IMR-90 (cell line): Measurements from ENCODE around the gene OPN1SW. TPM values are rescaled to one million over a fixed set of nuclear protein-coding genes. Genes with fewer than 3 reads are reported as not detected.

Source experiments
- ATAC-seq: fragments of 200-7000 bp; cut with Tn5 transposase; 2 replicates; pipeline ENCODE4 v1.9.1; 2020; ENCODE audit warnings: low read depth, mild to moderate bottlenecking, moderate library complexity
- BruUV-seq: library from RNA; stranded (reverse); fragments of 400-500 nt; replicated peaks from 2 replicates; lab custom pipeline; 2021; lab: Mats Ljungman, UMichigan
- CTCF ChIA-PET: fragments of 300-600 bp; formaldehyde crosslinking; extraction: SDS; loops from one replicate; lab custom pipeline; 2021; ENCODE audit warnings: antibody characterized with exemption; lab: Yijun Ruan, JAX
- POLR2A ChIA-PET: fragments of 300-600 bp; sonication (Branson Sonifier 250); formaldehyde crosslinking; loops from one replicate; lab custom pipeline; 2022; ENCODE audit warnings: antibody characterized with exemption; ENCODE audit not compliant: unreplicated experiment; lab: Charles Lee
- DNase-seq: peaks from one replicate; pipeline ENCODE4 v3.0.0; 2013
- H2AFZ ChIP-seq: replicated peaks from 2 replicates; pipeline ENCODE3; 2013; ENCODE audit warnings: low read length, mild to moderate bottlenecking; ENCODE audit not compliant: poor library complexity
- H2AK5ac ChIP-seq: 2 replicates; pipeline ENCODE4 v1.6.1; 2013; ENCODE audit warnings: low read depth, low read length, inconsistent platforms
- H2AK9ac ChIP-seq: replicated peaks from 2 replicates; pipeline ENCODE3; 2013; ENCODE audit warnings: mild to moderate bottlenecking, low read depth, low read length, moderate library complexity; ENCODE audit not compliant: poor library complexity
- H2BK120ac ChIP-seq: 2 replicates; pipeline ENCODE4 v1.6.1; 2013; ENCODE audit warnings: low read depth, low read length, inconsistent platforms
- H2BK15ac ChIP-seq: 3 replicates; pipeline ENCODE4 v1.6.1; 2013; ENCODE audit warnings: low read depth, low read length, inconsistent platforms
- H2BK20ac ChIP-seq: 2 replicates; pipeline ENCODE4 v1.6.1; 2013; ENCODE audit warnings: low read depth, mild to moderate bottlenecking, inconsistent platforms, low read length, moderate library complexity
- H2BK5ac ChIP-seq: 2 replicates; pipeline ENCODE4 v1.6.1; 2013; ENCODE audit warnings: mild to moderate bottlenecking, low read depth, low read length, inconsistent platforms; ENCODE audit not compliant: poor library complexity, severe bottlenecking
- H3K14ac ChIP-seq: replicated peaks from 2 replicates; pipeline ENCODE4 v1.6.1; 2013; ENCODE audit warnings: low read depth, low read length, inconsistent platforms
- H3K18ac ChIP-seq: 2 replicates; pipeline ENCODE4 v1.6.1; 2013; ENCODE audit warnings: low read depth, low read length, control low read depth
- H3K23ac ChIP-seq: 2 replicates; pipeline ENCODE4 v1.6.1; 2013; ENCODE audit warnings: low read depth, low read length, inconsistent platforms
- H3K27ac ChIP-seq: 2 replicates; pipeline ENCODE4 v1.5.1; 2013; ENCODE audit warnings: mild to moderate bottlenecking, control low read depth, low read length; ENCODE audit not compliant: insufficient read depth
- H3K27me3 ChIP-seq: 2 replicates; pipeline ENCODE4 v1.6.1; 2013; ENCODE audit warnings: low read length; ENCODE audit not compliant: control insufficient read depth, insufficient read depth
- H3K36me3 ChIP-seq: 2 replicates; pipeline ENCODE4 v1.6.1; 2013; ENCODE audit warnings: low read length, mixed read lengths; ENCODE audit not compliant: control insufficient read depth, insufficient read depth
- H3K4ac ChIP-seq: 2 replicates; pipeline ENCODE4 v1.6.1; 2013; ENCODE audit warnings: low read depth, low read length, inconsistent platforms
- H3K4me1 ChIP-seq: 2 replicates; pipeline ENCODE4 v1.6.1; 2013; ENCODE audit warnings: low read length, mixed read lengths; ENCODE audit not compliant: control insufficient read depth, insufficient read depth
- H3K4me2 ChIP-seq: 2 replicates; pipeline ENCODE4 v1.6.1; 2013; ENCODE audit warnings: low read depth, mild to moderate bottlenecking, control low read depth, low read length, moderate library complexity
- H3K4me3 ChIP-seq: 2 replicates; pipeline ENCODE4 v1.5.1; 2013; ENCODE audit warnings: low read depth, mild to moderate bottlenecking, control low read depth, low read length, moderate library complexity; ENCODE audit not compliant: insufficient read depth
- H3K56ac ChIP-seq: 2 replicates; pipeline ENCODE4 v1.6.1; 2013; ENCODE audit warnings: low read length, inconsistent platforms; ENCODE audit not compliant: insufficient read depth; ENCODE audit errors: extremely low read depth
- H3K79me1 ChIP-seq, 2 experiments: 2 replicates each; pipeline ENCODE4 v1.6.1; 2013; ENCODE audit warnings: low read length in 2 of 2, inconsistent platforms in 1 of 2, low read depth in 1 of 2
- H3K9ac ChIP-seq: 2 replicates; pipeline ENCODE4 v1.6.1; 2013; ENCODE audit warnings: low read depth, low read length, control low read depth
- H3K9me1 ChIP-seq: 2 replicates; pipeline ENCODE4 v1.6.1; 2013; ENCODE audit warnings: low read length, inconsistent platforms; ENCODE audit not compliant: insufficient read depth
- H3K9me3 ChIP-seq: 2 replicates; pipeline ENCODE4 v1.6.1; 2013; ENCODE audit warnings: low read length; ENCODE audit not compliant: control insufficient read depth, insufficient read depth
- H4K20me1 ChIP-seq: 2 replicates; pipeline ENCODE4 v1.6.1; 2013; ENCODE audit warnings: low read length, inconsistent platforms; ENCODE audit not compliant: insufficient read depth
- H4K5ac ChIP-seq: 2 replicates; pipeline ENCODE4 v1.6.1; 2013; ENCODE audit warnings: mild to moderate bottlenecking, low read depth, low read length, control low read depth
- H4K8ac ChIP-seq, 2 experiments: 2 replicates each; pipeline ENCODE4 v1.6.1; 2013; ENCODE audit warnings: low read depth in 2 of 2, low read length in 2 of 2, control low read depth in 1 of 2, inconsistent platforms in 1 of 2
- H4K91ac ChIP-seq: 2 replicates; pipeline ENCODE4 v1.6.1; 2013; ENCODE audit warnings: low read depth, low read length, inconsistent platforms; ENCODE audit not compliant: insufficient read depth
- BHLHE40 ChIP-seq: fragments of 150-350 bp; IDR thresholded peaks from 2 replicates; pipeline ENCODE4 v1.6.1; 2016; ENCODE audit warnings: mild to moderate bottlenecking, low read depth, low read length
- CHD1 ChIP-seq: IDR thresholded peaks from 2 replicates; pipeline ENCODE4 v1.6.1; 2012; ENCODE audit warnings: low read depth, low read length, improper control_type of control experiment
- CTCF ChIP-seq: conservative IDR thresholded peaks from 2 replicates; pipeline ENCODE4 v1.5.1; 2012; ENCODE audit warnings: mild to moderate bottlenecking, low read depth, low read length, improper control_type of control experiment
- ELK1 ChIP-seq: fragments of 150-350 bp; IDR thresholded peaks from 2 replicates; pipeline ENCODE4 v1.6.1; 2016; ENCODE audit warnings: low read depth, mild to moderate bottlenecking, low read length, moderate library complexity, borderline replicate concordance
- FOS ChIP-seq: fragments of 150-350 bp; IDR thresholded peaks from 2 replicates; pipeline ENCODE4 v1.6.1; 2016; ENCODE audit warnings: low read depth, low read length
- MAFK ChIP-seq: IDR thresholded peaks from 2 replicates; pipeline ENCODE4 v1.6.1; 2012; ENCODE audit warnings: low read depth, low read length, improper control_type of control experiment
- MXI1 ChIP-seq: IDR thresholded peaks from 2 replicates; pipeline ENCODE4 v1.6.1; 2012; ENCODE audit warnings: low read depth, mild to moderate bottlenecking, low read length, moderate library complexity, borderline replicate concordance
- POLR2A ChIP-seq: IDR thresholded peaks from 2 replicates; pipeline ENCODE4 v1.6.1; 2012; ENCODE audit warnings: mild to moderate bottlenecking, low read depth, low read length
- RAD21 ChIP-seq: IDR thresholded peaks from 2 replicates; pipeline ENCODE4 v1.6.1; 2012; ENCODE audit warnings: low read length, improper control_type of control experiment
- RCOR1 ChIP-seq: IDR thresholded peaks from 2 replicates; pipeline ENCODE4 v1.6.1; 2012; ENCODE audit warnings: mild to moderate bottlenecking, low read length, improper control_type of control experiment; ENCODE audit not compliant: insufficient replicate concordance
- RFX5 ChIP-seq: IDR thresholded peaks from 2 replicates; pipeline ENCODE4 v1.8.0; 2012; ENCODE audit warnings: low read depth, mild to moderate bottlenecking, low read length, moderate library complexity
- USF2 ChIP-seq: fragments of 150-350 bp; IDR thresholded peaks from 2 replicates; pipeline ENCODE4 v1.6.1; 2017; ENCODE audit warnings: mild to moderate bottlenecking, antibody characterized with exemption, low read length, low read depth
- WGBS, 2 experiments: methylation state at CpG; one replicate each; pipeline versions ENCODE4 v1.1.5 to v1.1.7; 2013; ENCODE audit warnings: missing lambda C conversion rate in 2 of 2; ENCODE audit not compliant: insufficient read length in 1 of 2; ENCODE audit errors: extremely low coverage in 2 of 2; 5-methylcytosine and 5-hydroxymethylcytosine counted together
- dilution Hi-C: fragments of 300-500 bp; cut with HindIII; formaldehyde crosslinking; loops from one replicate; pipeline ENCODE4 v1.14.3; 2018; ENCODE audit warnings: low sequenced_read_pairs; ENCODE audit not compliant: unreplicated experiment
- in situ Hi-C: fragments of 300-500 bp; cut with MboI; formaldehyde crosslinking; loops from 3 replicates; pipeline ENCODE4 v1.14.3; 2019; ENCODE audit warnings: low sequenced_read_pairs, inconsistent platforms, mixed read lengths
- intact Hi-C: fragments of 100-400 bp; cut with micrococcal nuclease; formaldehyde crosslinking; loops from 2 replicates; pipeline ENCODE4 v1.10.0; 2022
- polyA plus RNA-seq, 3 experiments: library from polyadenylated mRNA; depleted of rRNA; stranded (reverse); fragments of >200 nt; gene quantifications; 2 replicates each; pipeline ENCODE4 v1.2.3, GENCODE V29; 2012; ENCODE audit warnings: low replicate concordance in 1 of 3
- total RNA-seq: library from RNA; depleted of rRNA; stranded (reverse); fragments of >200 nt; gene quantifications from 2 replicates; pipeline ENCODE4 v1.2.3, GENCODE V29; 2012

The OPN1SW gene
- total and polyA plus RNA-seq, 2 of the 4 experiments (the other 2 are of a cell fraction): not detected

GRCh38 chr7:128793181-128793547 is 17.6 kb upstream of the OPN1SW start:
- DNase-seq (no peak), ATAC-seq (no peak)
- H4K5ac ChIP-seq: no peak overlapping the region
- intact Hi-C loops: loop anchor here (5.0 kb wide), 1 partner anchor 34 kb away; no protein-coding TSS in a partner anchor
- no peak overlapping the region for H2BK20ac ChIP-seq
- WGBS, 2 experiments: no CpG with 5 or more reads among the region's 5 CpGs
- no peak overlapping the region for H2AK5ac ChIP-seq
- no peak overlapping the region for H3K56ac ChIP-seq
- no peak overlapping the region for H3K4ac ChIP-seq
- H2AK9ac ChIP-seq: no peak overlapping the region
- H2BK15ac ChIP-seq: no peak overlapping the region
- ChIA-PET CTCF (no interaction called here), POLR2A (no interaction called here)
- no peak overlapping the region for H3K4me3 ChIP-seq
- peaks cover 2% of the 10 kb centered on the region; the same call in 1 of the 2 replicates for H3K9me1 ChIP-seq
- no peaks in the 10 kb centered on the region for H3K9me3 ChIP-seq
- H2BK5ac ChIP-seq: no peak overlapping the region
- H3K27me3 ChIP-seq: peaks cover 11% of the 10 kb centered on the region; the same call in 1 of the 2 replicates
- BruUV-seq: no TSS peak
- H3K27ac ChIP-seq: no peak overlapping the region
- peaks cover 0 to 13% of the 10 kb centered on the region in 2 experiments; a peak in 2 of 4 replicates for H3K79me1 ChIP-seq
- H3K9ac ChIP-seq: no peak overlapping the region
- H3K4me1 ChIP-seq: peaks cover 9% of the 10 kb centered on the region
- no peaks in the 10 kb centered on the region for H4K20me1 ChIP-seq
- no peak overlapping the region for H2AFZ ChIP-seq
- H4K91ac ChIP-seq: no peak overlapping the region
- H3K18ac ChIP-seq: no peak overlapping the region
- TF ChIP-seq RCOR1 (no peak), CHD1 (no peak), FOS (no peak), MAFK (no peak), BHLHE40 (no peak), RAD21 (no peak), RFX5 (no peak), POLR2A (no peak), MXI1 (no peak), ELK1 (no peak), USF2 (no peak), CTCF (no peak)
- no peak overlapping the region for H3K14ac ChIP-seq
- no peak overlapping the region for H3K23ac ChIP-seq
- peaks cover 6% of the 10 kb centered on the region for H3K36me3 ChIP-seq
- dilution Hi-C loops: no loop called here
- in situ Hi-C loops: no loop called here
- no peak overlapping the region for H3K4me2 ChIP-seq
- no peak overlapping the region for H2BK120ac ChIP-seq
- no peak overlapping the region for H4K8ac ChIP-seq
